ENCODE results near the gene ZC3HAV1. TPM values are rescaled to one million over a fixed set of nuclear protein-coding genes. Genes with fewer than 3 reads are reported as not detected.
A peak's percentile ranks its signal among the peaks of the same experiment; 100 is the strongest.
"Not testable (repeated sequence)": the region's sequence is repeated elsewhere in the genome, so short reads cannot be mapped to it uniquely, and the experiment has no call there.

The ZC3HAV1 gene
- total RNA-seq, 1 donor from 2014 or later: 13.5 TPM

DNA sequence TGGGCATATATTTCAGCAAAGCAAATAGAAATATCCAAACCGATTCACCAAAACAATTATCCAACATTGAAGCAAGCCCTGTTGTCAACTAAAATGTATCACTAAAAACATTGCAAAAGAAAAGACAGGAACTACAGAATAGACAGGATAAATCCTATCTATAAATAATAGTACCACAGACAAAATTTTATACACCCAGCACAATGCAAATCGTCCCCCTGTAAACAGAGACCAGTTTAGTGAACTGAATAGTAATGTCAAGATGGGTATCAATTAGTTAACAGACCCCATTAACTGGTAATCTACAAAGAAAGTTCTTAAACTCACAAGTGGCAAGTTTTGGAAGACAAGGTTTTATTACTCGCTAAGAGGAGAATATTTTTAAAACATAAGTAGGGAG is 4.0 kb downstream of the ZC3HAV1 start:
- no peak for DNase-seq
- H3K36me3 Mint-ChIP-seq (ENCODE audit: unreplicated experiment): no peaks in the 10 kb centered on the region
- no peak overlapping the region for H3K27ac Mint-ChIP-seq (ENCODE audit: unreplicated experiment)
- peaks cover 10% of the 10 kb centered on the region for H3K27me3 Mint-ChIP-seq (ENCODE audit: unreplicated experiment)
- H3K4me3 Mint-ChIP-seq (ENCODE audit: unreplicated experiment): no peak overlapping the region
- TF ChIP-seq, protein P1, sequence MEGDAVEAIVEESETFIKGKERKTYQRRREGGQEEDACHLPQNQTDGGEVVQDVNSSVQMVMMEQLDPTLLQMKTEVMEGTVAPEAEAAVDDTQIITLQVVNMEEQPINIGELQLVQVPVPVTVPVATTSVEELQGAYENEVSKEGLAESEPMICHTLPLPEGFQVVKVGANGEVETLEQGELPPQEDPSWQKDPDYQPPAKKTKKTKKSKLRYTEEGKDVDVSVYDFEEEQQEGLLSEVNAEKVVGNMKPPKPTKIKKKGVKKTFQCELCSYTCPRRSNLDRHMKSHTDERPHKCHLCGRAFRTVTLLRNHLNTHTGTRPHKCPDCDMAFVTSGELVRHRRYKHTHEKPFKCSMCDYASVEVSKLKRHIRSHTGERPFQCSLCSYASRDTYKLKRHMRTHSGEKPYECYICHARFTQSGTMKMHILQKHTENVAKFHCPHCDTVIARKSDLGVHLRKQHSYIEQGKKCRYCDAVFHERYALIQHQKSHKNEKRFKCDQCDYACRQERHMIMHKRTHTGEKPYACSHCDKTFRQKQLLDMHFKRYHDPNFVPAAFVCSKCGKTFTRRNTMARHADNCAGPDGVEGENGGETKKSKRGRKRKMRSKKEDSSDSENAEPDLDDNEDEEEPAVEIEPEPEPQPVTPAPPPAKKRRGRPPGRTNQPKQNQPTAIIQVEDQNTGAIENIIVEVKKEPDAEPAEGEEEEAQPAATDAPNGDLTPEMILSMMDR (IDR thresholded peaks at IDR 0.05; ENCODE audit: partially characterized antibody, unreplicated experiment): no peak
- peaks cover 13% of the 10 kb centered on the region for H3K9me3 Mint-ChIP-seq (ENCODE audit: unreplicated experiment)
- peaks cover 9% of the 10 kb centered on the region for H3K4me1 Mint-ChIP-seq (ENCODE audit: low read depth, unreplicated experiment)

DNA sequence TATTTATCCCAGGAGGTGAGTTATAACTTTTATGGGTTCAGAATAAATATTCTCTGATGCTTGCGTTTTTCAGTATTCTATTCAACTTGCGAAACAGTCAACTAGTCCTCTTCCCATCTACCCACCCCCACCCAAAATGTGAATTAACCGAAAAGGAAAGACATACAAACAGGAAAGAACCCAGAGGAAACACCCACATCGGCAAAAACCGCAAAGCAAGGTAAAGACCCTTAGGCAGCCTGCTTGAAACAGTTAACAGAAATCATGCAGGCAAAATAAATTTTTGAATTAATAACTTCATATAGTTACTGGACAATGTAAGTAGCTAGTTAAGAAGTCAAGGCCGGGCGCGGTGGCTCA is 5.4 kb downstream of the ZC3HAV1 start:
- H3K27ac Mint-ChIP-seq (ENCODE audit: unreplicated experiment): no peak overlapping the region
- peaks cover 5% of the 10 kb centered on the region for H3K36me3 Mint-ChIP-seq (ENCODE audit: unreplicated experiment)
- TF ChIP-seq, protein P1 (IDR thresholded peaks at IDR 0.05; ENCODE audit: partially characterized antibody, unreplicated experiment): no peak
- no peak for DNase-seq
- H3K9me3 Mint-ChIP-seq (ENCODE audit: unreplicated experiment): peaks cover 10% of the 10 kb centered on the region
- H3K4me1 Mint-ChIP-seq (ENCODE audit: low read depth, unreplicated experiment): peaks cover 4% of the 10 kb centered on the region
- peaks cover 7% of the 10 kb centered on the region for H3K27me3 Mint-ChIP-seq (ENCODE audit: unreplicated experiment)
- H3K4me3 Mint-ChIP-seq (ENCODE audit: unreplicated experiment): no peak overlapping the region

DNA sequence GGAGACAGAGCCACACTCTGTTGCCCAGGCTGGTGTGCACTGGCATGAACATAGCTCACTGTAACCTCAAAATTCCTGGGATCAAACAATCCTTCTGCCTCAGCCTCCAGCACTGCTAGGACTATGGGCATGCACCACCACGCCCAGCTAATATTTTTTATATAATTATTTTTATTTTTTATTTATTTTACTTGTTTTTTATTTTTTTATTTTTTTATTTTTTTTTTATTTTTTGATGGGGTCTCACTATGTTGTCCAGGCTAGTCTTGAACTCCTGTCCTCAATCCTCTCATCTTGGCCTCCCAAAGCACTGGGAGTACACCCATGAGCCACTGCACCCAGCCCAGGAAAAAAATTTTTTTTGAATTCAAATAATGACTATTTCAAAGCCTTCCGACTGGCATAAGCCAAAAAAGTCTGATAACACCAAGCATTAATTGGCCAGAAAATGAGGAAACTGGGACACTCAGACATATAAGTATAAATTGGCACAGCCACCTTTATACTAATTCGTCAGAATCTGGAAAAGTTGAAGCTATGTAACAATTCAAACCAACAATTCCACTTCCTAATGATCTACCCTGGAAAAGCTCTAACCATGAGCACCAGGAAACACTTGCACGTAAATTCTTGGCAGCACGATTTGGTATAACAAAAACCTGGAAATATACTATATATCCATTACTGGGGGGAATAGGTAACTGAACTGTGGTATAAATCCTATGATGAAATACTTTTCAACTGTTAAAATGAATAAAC is 6.3 kb downstream of the ZC3HAV1 start:
- H3K27me3 Mint-ChIP-seq (ENCODE audit: unreplicated experiment): peaks cover 6% of the 10 kb centered on the region
- H3K36me3 Mint-ChIP-seq (ENCODE audit: unreplicated experiment): peaks cover 5% of the 10 kb centered on the region
- H3K27ac Mint-ChIP-seq (ENCODE audit: unreplicated experiment): no peak overlapping the region
- peaks cover 9% of the 10 kb centered on the region for H3K9me3 Mint-ChIP-seq (ENCODE audit: unreplicated experiment)
- H3K4me1 Mint-ChIP-seq (ENCODE audit: low read depth, unreplicated experiment): peaks cover 4% of the 10 kb centered on the region
- DNase-seq: no peak
- H3K4me3 Mint-ChIP-seq (ENCODE audit: unreplicated experiment): no peak overlapping the region
- TF ChIP-seq, protein P1 (IDR thresholded peaks at IDR 0.05; ENCODE audit: partially characterized antibody, unreplicated experiment): no peak

DNA sequence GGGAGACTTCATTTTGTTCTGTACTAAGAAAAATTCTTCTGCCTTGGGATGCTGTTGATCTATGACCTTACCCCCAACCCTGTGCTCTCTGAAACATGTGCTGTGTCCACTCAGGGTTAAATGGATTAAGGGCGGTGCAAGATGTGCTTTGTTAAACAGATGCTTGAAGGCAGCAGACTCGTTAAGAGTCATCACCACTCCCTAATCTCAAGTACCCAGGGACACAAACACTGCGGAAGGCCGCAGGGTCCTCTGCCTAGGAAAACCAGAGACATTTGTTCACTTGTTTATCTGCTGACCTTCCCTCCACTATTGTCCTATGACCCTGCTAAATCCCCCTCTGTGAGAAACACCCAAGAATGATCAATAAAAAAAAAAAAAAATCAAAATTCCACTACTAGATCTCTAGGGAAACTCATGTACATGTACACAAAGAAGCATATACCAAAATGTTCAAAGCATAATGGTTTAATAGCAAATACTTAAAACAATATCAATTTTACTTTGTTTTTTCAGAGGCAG is 7.8 kb downstream of the ZC3HAV1 start:
- H3K36me3 Mint-ChIP-seq (ENCODE audit: unreplicated experiment); H3K4me3 Mint-ChIP-seq (ENCODE audit: unreplicated experiment); H3K4me1 Mint-ChIP-seq (ENCODE audit: low read depth, unreplicated experiment); DNase-seq; H3K9me3 Mint-ChIP-seq (ENCODE audit: unreplicated experiment); H3K27me3 Mint-ChIP-seq (ENCODE audit: unreplicated experiment): not testable (repeated sequence)
- peak overlapping the region; percentile 56 for H3K27ac Mint-ChIP-seq (ENCODE audit: unreplicated experiment)

DNA sequence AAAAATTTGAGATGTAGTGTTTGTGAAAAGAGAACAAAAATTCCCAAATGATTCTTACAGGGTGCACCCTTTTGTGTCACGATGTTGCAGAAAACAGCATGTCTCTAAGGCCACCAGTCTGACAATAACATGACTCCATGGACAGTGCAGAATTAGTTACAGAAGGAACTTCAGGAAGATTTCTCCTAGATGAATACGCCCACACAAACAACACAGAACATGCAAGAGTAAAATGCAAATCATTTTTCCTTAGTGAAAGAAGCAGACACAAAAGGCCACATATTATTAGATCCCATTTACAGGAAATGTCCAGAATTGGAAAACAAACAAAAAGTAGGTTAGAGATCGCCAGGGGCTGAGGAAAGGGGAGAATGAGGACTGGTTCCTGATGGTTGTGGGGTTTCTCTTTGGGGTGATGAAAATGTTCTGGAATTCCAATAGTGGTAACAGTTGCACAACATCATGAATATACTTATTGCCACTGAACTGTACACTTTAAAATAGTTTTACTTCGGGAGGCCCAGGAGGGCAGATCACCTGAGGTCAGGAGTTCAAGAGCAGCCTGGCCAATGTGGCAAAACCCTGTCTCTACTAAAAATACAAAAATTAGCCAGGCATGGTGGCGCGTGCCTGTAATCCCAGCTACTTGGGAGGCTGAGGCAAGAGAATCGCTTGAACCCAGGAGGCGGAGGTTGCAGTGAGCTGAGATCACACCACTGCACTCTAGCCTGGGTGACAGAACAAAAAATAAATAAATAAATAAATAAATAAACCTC is 10.2 kb downstream of the ZC3HAV1 start:
- Mint-ChIP-seq H3K27me3 (ENCODE audit: unreplicated experiment) (no peaks in the 10 kb centered on the region), H3K9me3 (ENCODE audit: unreplicated experiment) (peaks cover 5% of the 10 kb centered on the region), H3K4me3 (ENCODE audit: unreplicated experiment) (no peak overlapping the region), H3K4me1 (ENCODE audit: low read depth, unreplicated experiment) (peaks cover 10% of the 10 kb centered on the region), H3K36me3 (ENCODE audit: unreplicated experiment) (peaks cover 5% of the 10 kb centered on the region), H3K27ac (ENCODE audit: unreplicated experiment) (no peak overlapping the region)
- DNase-seq: no peak
- TF ChIP-seq, protein P1 (IDR thresholded peaks at IDR 0.05; ENCODE audit: partially characterized antibody, unreplicated experiment): no peak
